GM12873 (cell line): Measurements from ENCODE around the gene PHACTR1.

Experiments used
- CTCF ChIP-seq: IDR thresholded peaks from 2 replicates; pipeline ENCODE4 v1.5.1; 2012; ENCODE audit warnings: low read depth, mild to moderate bottlenecking, moderate library complexity, low read length, control low read depth; ENCODE audit not compliant: insufficient read depth; ENCODE audit errors: missing control alignments

The PHACTR1 gene

GRCh38 chr6:13282393-13283069 lies 566.0 kb downstream of the PHACTR1 start:
- TF ChIP-seq CTCF: no peak

GRCh38 chr6:13283331-13283730 lies 566.8 kb downstream of the PHACTR1 start:
- no peak for TF ChIP-seq CTCF

GRCh38 chr6:13284646-13285045 lies 568.1 kb downstream of the PHACTR1 start:
- TF ChIP-seq CTCF: no peak

- TF ChIP-seq CTCF: no peak
Measured at GRCh38 chr6:13285705-13286104, 569.1 kb downstream of the PHACTR1 start.

GRCh38 chr6:13286181-13286580 lies 569.6 kb downstream of the PHACTR1 start:
- no peak for TF ChIP-seq CTCF

GRCh38 chr6:13287104-13287503 lies 570.5 kb downstream of the PHACTR1 start:
- TF ChIP-seq CTCF: no peak

- TF ChIP-seq CTCF: no peak
Measured at GRCh38 chr6:13288481-13288880, 571.9 kb downstream of the PHACTR1 start.
